Endothelial cell of umbilical vein (primary cell): Measurements from ENCODE around the gene C1orf216. TPM values are rescaled to one million over a fixed set of nuclear protein-coding genes. Genes with fewer than 3 reads are reported as not detected.

ENCODE experiments used
- BruUV-seq: library from RNA; stranded (reverse); fragments of 400-500 nt; replicated peaks from 2 replicates; lab custom pipeline; 2021; lab: Mats Ljungman, UMichigan
- CTCF ChIA-PET: fragments of 300-600, 350-600 bp; sonication (Branson Sonifier 250); formaldehyde crosslinking; loops from one replicate; lab custom pipeline; 2021; ENCODE audit warnings: antibody characterized with exemption, inconsistent platforms; lab: Charles Lee
- POLR2A ChIA-PET: fragments of 300-600, 350-600 bp; sonication (Branson Sonifier 250); formaldehyde crosslinking; loops from one replicate; lab custom pipeline; 2021; ENCODE audit warnings: antibody characterized with exemption, inconsistent platforms; lab: Charles Lee
- DNase-seq: peaks from one replicate; pipeline ENCODE4 v3.0.0-alpha.2; 2011; ENCODE audit warnings: low read depth, low spot score
- FAIRE-seq: peaks from 2 replicates; lab custom pipeline; 2011; peaks lifted over from hg19 to GRCh38; lab: Jason Lieb, UNC
- H2AFZ ChIP-seq: 2 replicates; pipeline ENCODE4 v1.6.0; 2012; ENCODE audit warnings: low read depth, low read length, control low read depth, inconsistent platforms
- H3K27ac ChIP-seq: 2 replicates; pipeline ENCODE4 v1.5.1; 2011; ENCODE audit warnings: low read depth, mild to moderate bottlenecking, control low read depth, low read length, moderate library complexity; ENCODE audit not compliant: insufficient read depth
- H3K27me3 ChIP-seq, 2 experiments: 2 replicates each; pipeline versions ENCODE4 v1.6.0 to v1.6.1; 2011; ENCODE audit warnings: low read length in 2 of 2, mixed read lengths in 1 of 2; ENCODE audit not compliant: control insufficient read depth in 2 of 2, insufficient read depth in 2 of 2
- H3K36me3 ChIP-seq, 2 experiments: 2 replicates in 1 of 2; 3 replicates in 1 of 2; pipeline ENCODE4 v1.5.1; 2011; ENCODE audit warnings: low read length in 2 of 2, mild to moderate bottlenecking in 1 of 2, moderate library complexity in 1 of 2; ENCODE audit not compliant: control insufficient read depth in 2 of 2, insufficient read depth in 2 of 2; ENCODE audit errors: extremely low read depth in 1 of 2
- H3K4me1 ChIP-seq: 3 replicates; pipeline ENCODE4 v1.5.1; 2011; ENCODE audit warnings: mild to moderate bottlenecking, low read length; ENCODE audit not compliant: control insufficient read depth, insufficient read depth; ENCODE audit errors: extremely low read depth
- H3K4me2 ChIP-seq: 2 replicates; pipeline ENCODE4 v1.6.1; 2011; ENCODE audit warnings: low read length, control low read depth, mixed read lengths; ENCODE audit not compliant: insufficient read depth
- H3K4me3 ChIP-seq, 3 experiments: fragments of 200-600 bp in 1 of 3; sonication (generic), shearing (Covaris generic) in 1 of 3; replicated peaks in 1 of 3; 2 replicates each; pipeline ENCODE4 v1.5.1; 2011 to 2016; ENCODE audit warnings: control low read depth in 3 of 3, low read length in 3 of 3, mild to moderate bottlenecking in 2 of 3, inconsistent platforms in 1 of 3, low read depth in 1 of 3, moderate library complexity in 1 of 3; ENCODE audit not compliant: insufficient read depth in 1 of 3
- H3K79me2 ChIP-seq: 2 replicates; pipeline ENCODE4 v1.6.0; 2012; ENCODE audit warnings: low read length, inconsistent platforms; ENCODE audit not compliant: control insufficient read depth, insufficient read depth
- H3K9ac ChIP-seq: replicated peaks from 2 replicates; pipeline ENCODE3; 2011; ENCODE audit warnings: low read length, control low read depth; ENCODE audit not compliant: insufficient read depth; ENCODE audit errors: extremely low read depth
- H3K9me1 ChIP-seq: replicated peaks from 3 replicates; pipeline ENCODE4 v1.6.0; 2011; ENCODE audit warnings: mild to moderate bottlenecking, low read length; ENCODE audit not compliant: control insufficient read depth, insufficient read depth; ENCODE audit errors: extremely low read depth
- H3K9me3 ChIP-seq: replicated peaks from 2 replicates; pipeline ENCODE4 v1.5.1; 2012; ENCODE audit warnings: low read length, inconsistent platforms; ENCODE audit not compliant: control insufficient read depth, insufficient read depth
- H4K20me1 ChIP-seq: replicated peaks from 2 replicates; pipeline ENCODE3; 2011; ENCODE audit warnings: mild to moderate bottlenecking, low read length; ENCODE audit not compliant: control insufficient read depth, insufficient read depth; ENCODE audit errors: extremely low read depth
- CTCF ChIP-seq, 2 donors: IDR thresholded peaks; 1 replicate in 1 of 2; 2 replicates in 1 of 2; pipeline ENCODE4 v1.5.1; 2011; ENCODE audit warnings: low read length in 2 of 2, mild to moderate bottlenecking in 2 of 2, moderate library complexity in 2 of 2, control low read depth in 1 of 2, inconsistent platforms in 1 of 2, low read depth in 1 of 2; ENCODE audit not compliant: insufficient read depth in 1 of 2; ENCODE audit errors: extremely low read depth in 1 of 2
- EZH2 ChIP-seq: IDR thresholded peaks from 2 replicates; pipeline ENCODE4 v1.6.1; 2012; ENCODE audit warnings: borderline replicate concordance, low read depth, mild to moderate bottlenecking, moderate library complexity, low read length, inconsistent platforms; ENCODE audit not compliant: severe bottlenecking
- FOS ChIP-seq: IDR thresholded peaks from 2 replicates; pipeline ENCODE4 v1.6.1; 2011; ENCODE audit warnings: mild to moderate bottlenecking, low read length, moderate library complexity, borderline replicate concordance; ENCODE audit not compliant: insufficient read depth
- GATA2 ChIP-seq: IDR thresholded peaks from 2 replicates; pipeline ENCODE4 v1.7.0; 2011; ENCODE audit warnings: low read depth, mild to moderate bottlenecking, moderate library complexity, mixed read lengths, low read length; ENCODE audit not compliant: insufficient read length, insufficient read depth
- JUN ChIP-seq: IDR thresholded peaks from 2 replicates; pipeline ENCODE4 v1.6.1; 2011; ENCODE audit warnings: borderline replicate concordance, low read depth; ENCODE audit not compliant: insufficient read length, insufficient read depth
- MAX ChIP-seq: IDR thresholded peaks from 2 replicates; pipeline ENCODE4 v1.6.1; 2011; ENCODE audit not compliant: insufficient read depth, insufficient read length
- MYC ChIP-seq: IDR thresholded peaks from one replicate; pipeline ENCODE4 v1.6.1; 2011; ENCODE audit warnings: mild to moderate bottlenecking, low read depth, low read length
- POLR2A ChIP-seq: IDR thresholded peaks from 2 replicates; pipeline ENCODE4 v1.6.1; 2012; ENCODE audit warnings: low read depth, mild to moderate bottlenecking, control low read depth, low read length
- POLR2AphosphoS5 ChIP-seq: IDR thresholded peaks from 2 replicates; pipeline ENCODE4 v1.6.1; 2012; ENCODE audit warnings: low read depth, mild to moderate bottlenecking, control low read depth, low read length, moderate library complexity; ENCODE audit not compliant: insufficient read depth
- dilution Hi-C: fragments of 300-500 bp; cut with MboI; formaldehyde crosslinking; loops from one replicate; pipeline ENCODE4 v1.15.0; 2019; ENCODE audit warnings: low sequenced_read_pairs; ENCODE audit not compliant: extremely low pct_ligation_motif_present
- intact Hi-C: fragments of 100-400 bp; cut with micrococcal nuclease; formaldehyde crosslinking; loops from one replicate; pipeline ENCODE4 v1.10.0; 2022
- polyA plus RNA-seq, 4 experiments: library from polyadenylated mRNA; depleted of rRNA in 3 of 4; stranded (reverse) in 3 of 4; unstranded in 1 of 4; fragments of >200 nt; gene quantifications; 2 replicates each; pipeline versions ENCODE4 v1.2.1 to v1.2.3, GENCODE V29; 2011 to 2012; ENCODE audit warnings: missing spikeins in 1 of 4
- total RNA-seq: library from RNA; stranded (reverse); gene quantifications from 2 replicates; pipeline ENCODE4 v1.2.3, GENCODE V29; 2021

The C1orf216 gene
- total and polyA plus RNA-seq, 2 donors (not counting 3 experiments of a cell fraction or from before 2014, with no cell fraction given), result 13.3 to 15.3 TPM

GRCh38 chr1:35708952-35709351, 9.7 kb downstream of the C1orf216 start:
- Histone ChIP-seq H3K9me3 (no peaks in the 10 kb centered on the region), H3K27ac (no peak overlapping the region), H3K27me3 (peaks cover 36 to 45% of the 10 kb centered on the region in 2 experiments), H3K9me1 (no peaks in the 10 kb centered on the region), H4K20me1 (peaks cover 2% of the 10 kb centered on the region), H3K9ac (no peak overlapping the region), H3K79me2 (peaks cover 1% of the 10 kb centered on the region), H3K4me3 (no peak overlapping the region), H3K4me2 (no peak overlapping the region), H3K4me1 (peaks cover 6% of the 10 kb centered on the region), H3K36me3 (peaks cover 0 to under 1% of the 10 kb centered on the region in 2 experiments), H2AFZ (no peak overlapping the region)
- ChIA-PET POLR2A (no interaction called here), CTCF (interaction anchor here (2.3 kb wide), 1 partner anchor 18 kb away, joined by 6 read pairs; no protein-coding TSS in a partner anchor)
- BruUV-seq, result no TSS peak
- FAIRE-seq (no peak), DNase-seq (no peak)
- intact Hi-C loops, result no loop called here
- dilution Hi-C loops, result no loop called here
- TF ChIP-seq JUN, result no peak
- TF ChIP-seq POLR2AphosphoS5, result no peak
- TF ChIP-seq CTCF (IDR thresholded peaks at IDR 0.05; ENCODE audit: extremely low read depth in 1 of 2, insufficient read depth in 1 of 2, low read depth in 1 of 2, low read length in 2 of 2), result no peak
- TF ChIP-seq POLR2A, result no peak
- TF ChIP-seq MYC, result no peak
- TF ChIP-seq EZH2, result no peak
- TF ChIP-seq MAX, result no peak
- TF ChIP-seq GATA2, result no peak
- TF ChIP-seq FOS, result no peak
